T-cell (primary cell): ENCODE results near the gene CHD2. TPM values are rescaled to one million over a fixed set of nuclear protein-coding genes. Genes with fewer than 3 reads are reported as not detected.

Experiments
- ATAC-seq, 4 experiments: fragments of 200-7000 bp in 3 of 4; fragments of 150-1000 bp in 1 of 4; cut with Tn5 transposase; replicated peaks in 1 of 4; 1 replicate in 3 of 4; 2 replicates in 1 of 4; pipeline ENCODE4 v1.10.0; 2021; ENCODE audit warnings: moderate library complexity in 3 of 4, mild to moderate bottlenecking in 2 of 4, moderate number of reproducible peaks in 1 of 4
- CTCF ChIA-PET, 2 donors: fragments of 300-600 bp; sonication (Branson Sonifier 250); formaldehyde crosslinking; loops; one replicate each; lab custom pipeline; 2022; ENCODE audit warnings: antibody characterized with exemption in 2 of 2; lab: Charles Lee
- POLR2A ChIA-PET, 2 donors: fragments of 300-600 bp; sonication (Branson Sonifier 250); formaldehyde crosslinking; loops; one replicate each; lab custom pipeline; 2022; ENCODE audit warnings: antibody characterized with exemption in 2 of 2; lab: Charles Lee
- DNase-seq, 35 experiments: peaks; one replicate each; pipeline versions ENCODE4 v3.0.0 to v3.0.0-alpha.2; 2013 to 2023
- H3K27ac ChIP-seq: one replicate; pipeline ENCODE4 v1.5.1; 2013; ENCODE audit warnings: low read length
- H3K27me3 ChIP-seq, 2 experiments: replicated peaks in 1 of 2; 1 replicate in 1 of 2; 2 replicates in 1 of 2; pipeline versions ENCODE4 v1.6.1 to v1.7.0; 2013; ENCODE audit warnings: low read length in 1 of 2, mixed read lengths in 1 of 2; ENCODE audit not compliant: control insufficient read depth in 2 of 2, insufficient read depth in 2 of 2; ENCODE audit errors: extremely low read depth in 1 of 2
- H3K36me3 ChIP-seq, 2 donors: 1 replicate in 1 of 2; 2 replicates in 1 of 2; pipeline versions ENCODE4 v1.6.1 to v1.7.0; 2013; ENCODE audit warnings: low read length in 1 of 2; ENCODE audit not compliant: control insufficient read depth in 2 of 2, insufficient read depth in 1 of 2; ENCODE audit errors: extremely low read depth in 1 of 2
- H3K4me1 ChIP-seq, 2 experiments: 1 replicate in 1 of 2; 2 replicates in 1 of 2; pipeline versions ENCODE4 v1.6.1 to v1.7.0; 2013; ENCODE audit warnings: low read length in 2 of 2, mixed read lengths in 1 of 2; ENCODE audit not compliant: insufficient read depth in 2 of 2, control insufficient read depth in 1 of 2; ENCODE audit errors: extremely low read depth in 1 of 2
- H3K4me3 ChIP-seq, 2 donors: 1 replicate in 1 of 2; 2 replicates in 1 of 2; pipeline versions ENCODE4 v1.5.1 to v1.7.0; 2013; ENCODE audit warnings: mild to moderate bottlenecking in 2 of 2, low read length in 1 of 2, moderate library complexity in 1 of 2; ENCODE audit not compliant: control insufficient read depth in 1 of 2; ENCODE audit errors: extremely low read depth in 1 of 2
- H3K9me3 ChIP-seq: 2 replicates; pipeline ENCODE4 v1.7.0; 2013
- H3K27ac Mint-ChIP-seq, 2 donors: one replicate each; pipeline ENCODE4 v1.8.0; 2020 to 2021; ENCODE audit warnings: mild to moderate bottlenecking in 2 of 2, mixed read lengths in 2 of 2
- H3K27me3 Mint-ChIP-seq, 2 donors: one replicate each; pipeline ENCODE4 v1.8.0; 2021 to 2022; ENCODE audit warnings: mixed read lengths in 2 of 2
- H3K36me3 Mint-ChIP-seq: one replicate; pipeline ENCODE4 v1.8.0; 2021; ENCODE audit warnings: mixed read lengths
- H3K4me1 Mint-ChIP-seq, 3 donors: one replicate each; pipeline ENCODE4 v1.8.0; 2020 to 2022; ENCODE audit warnings: mixed read lengths in 3 of 3, mild to moderate bottlenecking in 1 of 3
- H3K4me3 Mint-ChIP-seq, 3 donors: one replicate each; pipeline ENCODE4 v1.8.0; 2020 to 2022; ENCODE audit warnings: mild to moderate bottlenecking in 3 of 3, mixed read lengths in 3 of 3, moderate library complexity in 3 of 3
- H3K9me3 Mint-ChIP-seq, 3 donors: one replicate each; pipeline ENCODE4 v1.8.0; 2020 to 2022; ENCODE audit warnings: mixed read lengths in 3 of 3
- WGBS: methylation state at CpG from one replicate; pipeline ENCODE4 v1.1.5; 2013; ENCODE audit warnings: missing lambda C conversion rate; ENCODE audit not compliant: insufficient coverage; 5-methylcytosine and 5-hydroxymethylcytosine counted together
- total RNA-seq, 35 experiments: library from RNA in 6 of 35; stranded (reverse) in 6 of 35; fragments of 120-200 nt in 1 of 35; gene quantifications; one replicate each; pipeline versions ENCODE4 v1.2.1 to v1.2.4 and lab custom pipeline; 2013 to 2026

Gene CHD2
- total RNA-seq, 5 donors from 2014 or later (not counting 1 experiment from before 2014, with no cell fraction given), result 231 to 506 (median 266) TPM

DNA sequence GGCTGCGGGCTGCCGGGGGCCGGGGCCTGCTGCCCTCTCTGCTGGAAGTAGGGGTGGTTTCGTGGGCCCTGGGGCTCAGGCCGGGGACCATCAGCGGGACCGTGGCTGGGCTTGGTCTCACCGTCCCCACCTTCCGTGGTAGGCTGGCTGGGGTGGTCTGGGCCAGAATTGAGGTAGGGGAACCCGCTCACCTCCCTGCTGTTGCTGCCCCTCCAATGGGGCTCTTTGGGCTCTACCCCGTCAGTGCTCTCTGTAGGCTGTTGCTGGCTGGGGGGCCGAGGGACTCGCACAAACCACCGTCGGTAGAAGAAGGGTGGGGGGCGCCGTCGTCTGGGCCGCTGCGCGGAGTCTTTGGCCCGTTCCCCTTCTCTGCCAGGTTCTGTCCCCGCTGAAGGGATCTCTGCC is 165.5 kb downstream of the CHD2 start:
- peaks cover 11% of the 10 kb centered on the region in 2 donors for H3K27me3 Mint-ChIP-seq
- CTCF ChIA-PET, result no interaction called here
- no peak overlapping the region for H3K4me3 Mint-ChIP-seq
- no peak overlapping the region for H3K4me3 ChIP-seq
- H3K4me1 ChIP-seq, result peaks cover 0 to 3% of the 10 kb centered on the region in 2 experiments
- H3K36me3 ChIP-seq, result no peaks in the 10 kb centered on the region
- WGBS, result 93% methylated on average over 22 of the region's 23 CpGs
- DNase-seq, result no peak
- H3K27ac ChIP-seq, result no peak overlapping the region
- no peaks in the 10 kb centered on the region for H3K36me3 Mint-ChIP-seq
- no peak overlapping the region for H3K27ac Mint-ChIP-seq
- peaks cover 0 to 5% (median 4%) of the 10 kb centered on the region in 3 donors for H3K4me1 Mint-ChIP-seq
- no peaks in the 10 kb centered on the region for H3K9me3 Mint-ChIP-seq
- no peak for ATAC-seq
- no peaks in the 10 kb centered on the region for H3K9me3 ChIP-seq
- H3K27me3 ChIP-seq, result peaks cover 0 to 33% of the 10 kb centered on the region in 2 experiments
- POLR2A ChIA-PET, result no interaction called here

DNA sequence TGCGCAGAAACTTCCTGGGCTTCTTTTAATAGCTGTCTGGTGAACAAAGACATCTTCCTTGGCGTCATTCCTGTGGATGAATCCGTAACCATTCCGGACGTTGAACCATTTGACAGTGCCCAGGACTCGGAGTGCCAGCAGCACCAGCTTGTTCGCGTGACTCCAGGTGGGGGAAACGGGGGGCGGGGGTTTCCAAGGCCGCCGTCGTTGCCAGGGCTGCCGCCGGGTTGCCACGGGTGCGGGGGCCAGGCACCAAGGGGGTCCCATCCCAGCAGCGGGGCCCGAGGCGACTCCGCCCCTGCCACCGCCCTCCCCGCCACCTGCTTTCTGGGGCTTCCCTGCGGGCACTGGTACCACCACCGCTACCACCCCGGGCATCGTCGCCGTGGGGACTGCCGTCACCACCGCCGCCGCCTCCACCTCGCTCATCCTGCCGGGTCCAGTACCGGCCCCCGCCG is 166.1 kb downstream of the CHD2 start:
- peaks cover 0 to 34% of the 10 kb centered on the region in 2 experiments for H3K27me3 ChIP-seq
- Mint-ChIP-seq H3K9me3 (no peaks in the 10 kb centered on the region), H3K4me3 (no peak overlapping the region), H3K36me3 (no peaks in the 10 kb centered on the region), H3K27ac (no peak overlapping the region), H3K4me1 (peaks cover 0 to 5% (median 4%) of the 10 kb centered on the region in 3 donors), H3K27me3 (peaks cover 14 to 15% of the 10 kb centered on the region in 2 donors)
- POLR2A ChIA-PET, result no interaction called here
- 95% methylated on average over 37 of the region's 38 CpGs for WGBS
- H3K4me3 ChIP-seq, result no peak overlapping the region
- H3K9me3 ChIP-seq, result no peaks in the 10 kb centered on the region
- H3K36me3 ChIP-seq, result no peaks in the 10 kb centered on the region
- H3K27ac ChIP-seq, result no peak overlapping the region
- DNase-seq, result no peak
- CTCF ChIA-PET, result interaction anchor here in 1 of 2 donors (0.5 kb wide), 1 partner anchor 22 kb away, joined by 3 read pairs; no protein-coding TSS in a partner anchor
- peaks cover 0 to 3% of the 10 kb centered on the region in 2 experiments for H3K4me1 ChIP-seq
- ATAC-seq, result no peak

DNA sequence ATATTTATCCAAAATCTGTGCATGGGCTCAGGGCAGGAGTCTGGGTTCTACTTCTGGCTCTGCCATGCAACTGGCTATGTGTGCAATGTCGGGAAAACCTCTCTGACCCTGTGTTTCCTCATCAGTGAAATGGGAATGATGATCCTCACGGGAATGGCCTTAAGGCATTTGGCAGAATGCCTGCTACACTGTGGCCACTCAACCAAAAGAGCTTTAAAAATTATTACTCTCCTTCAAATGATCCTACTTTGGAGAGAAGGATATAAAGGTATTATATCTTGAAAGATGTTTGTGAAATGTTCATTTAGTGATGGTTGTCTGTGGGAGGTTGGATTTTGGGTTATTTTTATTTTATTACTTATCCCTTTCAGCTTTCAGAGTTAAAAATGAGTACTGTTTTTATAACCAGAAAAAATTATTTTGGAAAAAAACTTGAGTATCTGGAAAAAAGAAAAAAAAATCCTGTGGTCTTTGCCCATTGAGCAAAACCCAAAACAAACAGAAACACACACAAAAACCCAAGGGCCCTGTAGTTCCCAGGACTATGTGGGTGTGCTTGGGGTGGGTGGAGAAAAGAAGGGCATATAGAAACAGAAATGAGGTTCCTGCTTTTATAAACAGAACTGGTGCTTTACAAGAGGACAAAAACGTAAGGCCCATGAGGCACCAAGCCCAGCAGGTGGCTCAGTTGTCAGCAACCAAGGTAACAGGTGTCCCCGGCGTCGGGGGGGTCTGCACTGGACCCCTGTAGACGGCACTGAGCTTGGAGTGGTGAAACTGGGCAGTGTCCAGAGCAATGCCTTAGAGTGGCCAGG is 166.9 kb downstream of the CHD2 start:
- no peak overlapping the region for H3K4me3 ChIP-seq
- Mint-ChIP-seq H3K27me3 (peaks cover 21 to 23% of the 10 kb centered on the region in 2 donors), H3K4me1 (peaks cover 3 to 7% (median 5%) of the 10 kb centered on the region in 3 donors), H3K9me3 (no peaks in the 10 kb centered on the region), H3K27ac (no peak overlapping the region), H3K36me3 (no peaks in the 10 kb centered on the region), H3K4me3 (no peak overlapping the region)
- H3K36me3 ChIP-seq, result no peaks in the 10 kb centered on the region
- CTCF ChIA-PET, result interaction anchor here in 1 of 2 donors (1.1 kb wide), 1 partner anchor 8 kb away, joined by 3 read pairs; no protein-coding TSS in a partner anchor
- 59% methylated on average over 5 of the region's 7 CpGs for WGBS
- no peak overlapping the region for H3K27ac ChIP-seq
- H3K27me3 ChIP-seq, result peaks cover 0 to 42% of the 10 kb centered on the region in 2 experiments
- peaks cover 0 to under 1% of the 10 kb centered on the region in 2 experiments for H3K4me1 ChIP-seq
- ATAC-seq, result no peak
- POLR2A ChIA-PET, result no interaction called here
- H3K9me3 ChIP-seq, result no peaks in the 10 kb centered on the region
- DNase-seq, result no peak

DNA sequence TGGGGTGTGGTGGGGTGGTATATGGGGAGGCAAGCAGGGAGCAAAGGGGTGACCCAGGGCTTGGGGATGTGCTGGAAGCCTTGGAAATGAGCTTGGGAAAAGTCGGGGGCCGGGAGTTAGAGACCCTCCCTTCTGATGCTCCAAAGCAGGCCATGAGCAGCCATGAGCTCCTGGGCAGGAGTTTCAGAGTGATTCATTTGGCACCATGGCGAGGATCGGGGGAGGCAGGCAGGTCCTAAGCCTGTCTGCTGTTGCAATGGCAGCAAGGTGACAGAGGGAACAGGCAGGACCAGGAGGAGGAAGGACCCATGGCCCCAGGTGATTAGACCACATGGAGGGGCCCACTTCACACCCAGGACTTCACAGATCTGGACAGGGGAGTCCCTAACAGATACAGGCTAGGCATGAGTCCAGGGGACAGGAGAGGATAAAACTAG is 167.5 kb downstream of the CHD2 start:
- no peaks in the 10 kb centered on the region for H3K9me3 ChIP-seq
- H3K27me3 ChIP-seq, result peaks cover 0 to 48% of the 10 kb centered on the region in 2 experiments
- H3K27ac Mint-ChIP-seq, result no peak overlapping the region
- H3K36me3 ChIP-seq, result no peaks in the 10 kb centered on the region
- H3K36me3 Mint-ChIP-seq, result no peaks in the 10 kb centered on the region
- H3K4me1 Mint-ChIP-seq, result peaks cover 7 to 11% (median 8%) of the 10 kb centered on the region in 3 donors
- ATAC-seq (no peak), DNase-seq (no peak)
- no peak overlapping the region for H3K4me3 ChIP-seq
- no peaks in the 10 kb centered on the region for H3K9me3 Mint-ChIP-seq
- H3K4me1 ChIP-seq, result peaks cover 0 to 7% of the 10 kb centered on the region in 2 experiments
- POLR2A ChIA-PET, result no interaction called here
- 89% methylated on average over 4 of the region's 4 CpGs for WGBS
- H3K4me3 Mint-ChIP-seq, result no peak overlapping the region
- no peak overlapping the region for H3K27ac ChIP-seq
- peaks cover 25 to 26% of the 10 kb centered on the region in 2 donors for H3K27me3 Mint-ChIP-seq
- CTCF ChIA-PET, result interaction anchor here in 1 of 2 donors (1.1 kb wide), 1 partner anchor 8 kb away, joined by 3 read pairs; no protein-coding TSS in a partner anchor

DNA sequence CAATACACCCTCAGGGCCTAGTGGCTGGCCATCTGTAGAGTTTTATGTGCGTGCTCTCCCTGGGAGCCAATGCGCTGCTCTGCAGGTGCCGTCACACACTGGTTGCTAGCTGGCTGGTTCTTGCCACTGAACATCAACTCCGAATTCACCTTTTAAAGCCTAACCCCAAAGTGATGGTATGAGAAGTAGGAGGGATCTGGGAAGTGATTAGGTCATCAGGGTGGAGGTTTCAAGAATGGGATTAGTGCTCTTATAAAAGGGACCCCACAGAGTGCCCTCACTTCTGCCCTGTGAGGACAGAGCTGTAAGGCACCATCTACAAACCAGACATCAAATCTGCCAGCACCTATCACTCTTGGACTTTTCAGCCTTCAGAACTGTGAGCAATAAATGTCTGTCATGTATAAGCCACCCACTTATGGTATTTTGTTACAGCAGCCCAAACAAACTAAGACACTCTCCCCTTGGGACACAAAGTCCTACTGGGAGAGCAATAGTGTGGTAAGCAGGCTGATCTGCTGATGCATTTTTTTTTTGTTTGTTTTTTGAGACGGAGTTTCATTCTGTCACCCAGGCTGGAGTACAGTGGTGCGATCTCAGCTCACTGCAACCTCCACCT is 168.6 kb downstream of the CHD2 start:
- Histone ChIP-seq H3K36me3 (no peaks in the 10 kb centered on the region), H3K27me3 (peaks cover 0 to 50% of the 10 kb centered on the region in 2 experiments), H3K4me1 (peaks cover 0 to 15% of the 10 kb centered on the region in 2 experiments), H3K9me3 (no peaks in the 10 kb centered on the region), H3K4me3 (no peak overlapping the region), H3K27ac (no peak overlapping the region)
- Mint-ChIP-seq H3K27me3 (peaks cover 28% of the 10 kb centered on the region in 2 donors), H3K4me1 (peaks cover 12 to 17% (median 12%) of the 10 kb centered on the region in 3 donors), H3K27ac (no peak overlapping the region), H3K9me3 (no peaks in the 10 kb centered on the region), H3K36me3 (no peaks in the 10 kb centered on the region), H3K4me3 (no peak overlapping the region)
- DNase-seq (no peak), ATAC-seq (no peak)
- CTCF ChIA-PET, result no interaction called here
- 83% methylated on average over 2 of the region's 6 CpGs for WGBS
- POLR2A ChIA-PET, result no interaction called here

DNA sequence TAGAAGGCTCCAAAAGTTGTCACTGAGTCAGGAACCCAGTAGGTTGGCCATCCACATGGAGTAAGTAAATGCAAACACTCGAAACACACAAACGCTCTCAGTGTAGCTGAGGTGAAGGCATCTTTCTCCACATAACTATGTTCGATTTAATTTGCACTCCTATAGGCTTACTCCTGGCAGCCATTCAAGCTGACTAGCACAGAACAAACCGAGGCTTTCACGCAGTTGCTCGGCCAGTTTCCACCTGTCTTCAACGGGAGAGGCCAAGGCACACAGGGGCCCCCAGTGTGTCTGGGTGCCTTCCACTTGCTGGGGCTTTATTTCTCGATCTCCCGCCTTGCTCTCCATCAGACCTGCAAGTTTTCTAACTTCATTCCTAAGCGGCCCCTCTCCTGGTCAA is 170.0 kb downstream of the CHD2 start:
- H3K4me3 Mint-ChIP-seq, result no peak overlapping the region
- H3K36me3 Mint-ChIP-seq, result no peaks in the 10 kb centered on the region
- ATAC-seq (no peak), DNase-seq (no peak)
- H3K9me3 Mint-ChIP-seq, result no peaks in the 10 kb centered on the region
- ChIA-PET CTCF (interaction anchor here in 1 of 2 donors (0.5 kb wide), 1 partner anchor 24 kb away, joined by 3 read pairs; no protein-coding TSS in a partner anchor), POLR2A (no interaction called here)
- 90% methylated on average over 7 of the region's 10 CpGs for WGBS
- Histone ChIP-seq H3K4me3 (no peak overlapping the region), H3K27me3 (peaks cover 0 to 53% of the 10 kb centered on the region in 2 experiments), H3K4me1 (peaks cover 0 to 15% of the 10 kb centered on the region in 2 experiments), H3K27ac (no peak overlapping the region), H3K9me3 (no peaks in the 10 kb centered on the region), H3K36me3 (no peaks in the 10 kb centered on the region)
- peaks cover 41 to 42% of the 10 kb centered on the region in 2 donors for H3K27me3 Mint-ChIP-seq
- peaks cover 16 to 22% (median 17%) of the 10 kb centered on the region in 3 donors for H3K4me1 Mint-ChIP-seq
- H3K27ac Mint-ChIP-seq, result no peak overlapping the region
